ENCODE data around the gene ARHGAP15.

Gene ARHGAP15

DNA sequence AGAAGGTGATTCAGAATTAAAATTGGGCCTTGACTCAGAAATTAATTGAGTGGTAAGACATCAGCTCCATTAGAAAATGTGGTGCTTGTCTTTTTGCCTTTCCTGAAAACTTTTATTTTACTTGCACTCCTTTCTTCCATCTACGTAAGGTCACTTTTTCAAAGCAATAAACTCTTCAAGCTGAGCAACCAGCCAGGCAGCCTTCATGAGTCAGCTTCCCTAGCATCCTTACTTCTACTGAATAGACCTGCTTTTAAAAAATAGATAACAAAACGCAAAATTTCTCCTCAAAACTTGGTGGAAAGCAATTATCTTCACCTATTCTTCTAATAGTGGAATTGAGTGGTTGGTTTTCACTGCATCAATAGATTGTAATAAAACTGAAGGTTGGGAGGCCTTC lies 504.2 kb downstream of the ARHGAP15 start:
- WGBS (ENCODE audit: insufficient coverage, insufficient read length): no CpG with 5 or more reads among the region's 2 CpGs
- no peaks in the 10 kb centered on the region for H3K9me3 ChIP-seq (ENCODE audit: control insufficient read depth, insufficient read depth, low read length)
- DNase-seq (ENCODE audit: low read depth, low spot score): no peak

GRCh38 chr2:143635302-143635701 lies 506.1 kb downstream of the ARHGAP15 start:
- DNase-seq (ENCODE audit: low read depth, low spot score): no peak
- no CpG with 5 or more reads among the region's 2 CpGs for WGBS (ENCODE audit: insufficient coverage, insufficient read length)
- Histone ChIP-seq H3K4me1 (ENCODE audit: control insufficient read depth, insufficient read depth, low read length) (no peaks in the 10 kb centered on the region), H3K27me3 (ENCODE audit: control insufficient read depth, insufficient read depth, low read length) (no peaks in the 10 kb centered on the region), H3K27ac (ENCODE audit: low read length) (no peak overlapping the region), H3K9me3 (ENCODE audit: control insufficient read depth, insufficient read depth, low read length) (no peaks in the 10 kb centered on the region), H3K36me3 (ENCODE audit: control insufficient read depth, insufficient read depth, low read length) (no peaks in the 10 kb centered on the region), H3K4me3 (ENCODE audit: low read length) (no peak overlapping the region)

More for the DNA sequence above, 504.2 kb downstream of the ARHGAP15 start:
- Histone ChIP-seq H3K27me3 (ENCODE audit: control insufficient read depth, insufficient read depth, low read length) (no peaks in the 10 kb centered on the region), H3K36me3 (ENCODE audit: control insufficient read depth, insufficient read depth, low read length) (no peaks in the 10 kb centered on the region), H3K4me3 (ENCODE audit: low read length) (no peak overlapping the region), H3K4me1 (ENCODE audit: control insufficient read depth, insufficient read depth, low read length) (no peaks in the 10 kb centered on the region), H3K27ac (ENCODE audit: low read length) (no peak overlapping the region)

GRCh38 chr2:143635936-143636335 lies 506.7 kb downstream of the ARHGAP15 start:
- Histone ChIP-seq H3K4me1 (ENCODE audit: control insufficient read depth, insufficient read depth, low read length) (no peaks in the 10 kb centered on the region), H3K27me3 (ENCODE audit: control insufficient read depth, insufficient read depth, low read length) (no peaks in the 10 kb centered on the region), H3K9me3 (ENCODE audit: control insufficient read depth, insufficient read depth, low read length) (no peaks in the 10 kb centered on the region), H3K27ac (ENCODE audit: low read length) (no peak overlapping the region), H3K36me3 (ENCODE audit: control insufficient read depth, insufficient read depth, low read length) (no peaks in the 10 kb centered on the region), H3K4me3 (ENCODE audit: low read length) (no peak overlapping the region)
- no peak for DNase-seq (ENCODE audit: low read depth, low spot score)
- WGBS (ENCODE audit: insufficient coverage, insufficient read length): no CpG with 5 or more reads among the region's 2 CpGs

- WGBS (ENCODE audit: insufficient coverage, insufficient read length): no CpG with 5 or more reads among the region's 5 CpGs
- H3K36me3 ChIP-seq (ENCODE audit: control insufficient read depth, insufficient read depth, low read length): no peaks in the 10 kb centered on the region
- no peak overlapping the region for H3K4me3 ChIP-seq (ENCODE audit: low read length)
- H3K4me1 ChIP-seq (ENCODE audit: control insufficient read depth, insufficient read depth, low read length): no peaks in the 10 kb centered on the region
- no peaks in the 10 kb centered on the region for H3K27me3 ChIP-seq (ENCODE audit: control insufficient read depth, insufficient read depth, low read length)
- no peak for DNase-seq (ENCODE audit: low read depth, low spot score)
- H3K9me3 ChIP-seq (ENCODE audit: control insufficient read depth, insufficient read depth, low read length): no peaks in the 10 kb centered on the region
- H3K27ac ChIP-seq (ENCODE audit: low read length): no peak overlapping the region
Measured at GRCh38 chr2:143640826-143641225, 511.6 kb downstream of the ARHGAP15 start.

DNA sequence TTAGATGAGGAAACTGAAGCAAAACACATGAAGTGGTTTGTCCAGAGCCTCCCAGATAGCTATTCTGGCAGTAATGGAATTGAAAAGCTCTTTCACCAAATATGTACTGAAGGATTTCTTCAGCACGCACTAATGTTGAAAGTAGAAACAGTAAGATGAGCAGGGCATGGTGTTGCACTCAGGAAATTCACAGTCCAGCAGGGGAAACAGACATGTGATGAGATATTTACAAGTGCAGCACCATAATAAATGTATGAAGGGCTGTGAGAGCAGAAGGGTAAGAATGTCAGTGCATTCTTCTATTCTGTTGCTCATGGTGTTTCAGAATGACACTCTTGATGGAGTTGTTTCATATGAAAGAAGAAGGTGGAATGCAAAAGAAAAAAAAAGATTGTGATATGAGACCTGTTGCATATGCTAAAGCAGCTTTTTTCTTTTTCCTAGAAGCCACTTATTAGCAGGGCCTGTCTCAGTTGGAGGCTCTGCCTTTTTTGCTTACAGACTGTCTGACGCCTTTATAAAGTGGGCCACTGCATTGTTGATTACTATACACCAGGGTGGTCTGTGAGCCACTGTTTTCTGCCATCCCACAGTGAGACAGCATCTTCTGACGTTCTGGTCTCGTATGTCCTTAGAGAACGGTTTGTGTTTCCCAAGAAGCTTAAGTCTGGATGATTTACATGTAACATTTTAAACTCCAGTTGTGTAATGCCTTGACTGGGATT lies 516.9 kb downstream of the ARHGAP15 start:
- no peak for DNase-seq (ENCODE audit: low read depth, low spot score)
- no CpG with 5 or more reads among the region's 5 CpGs for WGBS (ENCODE audit: insufficient coverage, insufficient read length)
- no peaks in the 10 kb centered on the region for H3K36me3 ChIP-seq (ENCODE audit: control insufficient read depth, insufficient read depth, low read length)
- no peaks in the 10 kb centered on the region for H3K9me3 ChIP-seq (ENCODE audit: control insufficient read depth, insufficient read depth, low read length)
- H3K4me1 ChIP-seq (ENCODE audit: control insufficient read depth, insufficient read depth, low read length): no peaks in the 10 kb centered on the region
- H3K4me3 ChIP-seq (ENCODE audit: low read length): no peak overlapping the region
- no peak overlapping the region for H3K27ac ChIP-seq (ENCODE audit: low read length)
- H3K27me3 ChIP-seq (ENCODE audit: control insufficient read depth, insufficient read depth, low read length): no peaks in the 10 kb centered on the region

- Histone ChIP-seq H3K4me1 (ENCODE audit: control insufficient read depth, insufficient read depth, low read length) (no peaks in the 10 kb centered on the region), H3K27ac (ENCODE audit: low read length) (no peak overlapping the region), H3K9me3 (ENCODE audit: control insufficient read depth, insufficient read depth, low read length) (no peaks in the 10 kb centered on the region), H3K27me3 (ENCODE audit: control insufficient read depth, insufficient read depth, low read length) (no peaks in the 10 kb centered on the region), H3K36me3 (ENCODE audit: control insufficient read depth, insufficient read depth, low read length) (no peaks in the 10 kb centered on the region), H3K4me3 (ENCODE audit: low read length) (no peak overlapping the region)
- no peak for DNase-seq (ENCODE audit: low read depth, low spot score)
- no CpG with 5 or more reads among the region's 4 CpGs for WGBS (ENCODE audit: insufficient coverage, insufficient read length)
Measured at GRCh38 chr2:143649226-143649740, 520.1 kb downstream of the ARHGAP15 start.

DNA sequence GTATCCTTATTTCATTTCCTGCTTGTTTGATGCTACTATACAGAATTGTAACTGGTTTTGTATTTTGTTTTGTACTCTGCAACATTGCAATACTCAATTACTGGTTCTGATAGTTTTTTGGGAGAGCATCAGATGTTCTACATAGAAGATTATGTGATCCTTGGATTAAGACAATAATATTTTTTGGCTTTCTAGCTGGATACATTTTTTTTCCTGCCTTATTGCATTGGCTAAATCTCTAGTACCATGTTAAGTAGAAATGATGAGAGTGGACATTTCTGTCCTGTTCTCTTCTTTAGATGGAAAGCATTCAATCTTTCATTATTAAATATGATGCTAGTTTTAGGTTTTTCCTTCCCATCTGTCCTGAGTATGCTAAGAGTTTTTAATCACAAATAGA lies 523.5 kb downstream of the ARHGAP15 start:
- Histone ChIP-seq H3K4me1 (ENCODE audit: control insufficient read depth, insufficient read depth, low read length) (no peaks in the 10 kb centered on the region), H3K9me3 (ENCODE audit: control insufficient read depth, insufficient read depth, low read length) (no peaks in the 10 kb centered on the region), H3K27ac (ENCODE audit: low read length) (no peak overlapping the region), H3K4me3 (ENCODE audit: low read length) (no peak overlapping the region), H3K36me3 (ENCODE audit: control insufficient read depth, insufficient read depth, low read length) (no peaks in the 10 kb centered on the region), H3K27me3 (ENCODE audit: control insufficient read depth, insufficient read depth, low read length) (no peaks in the 10 kb centered on the region)
- DNase-seq (ENCODE audit: low read depth, low spot score): no peak

DNA sequence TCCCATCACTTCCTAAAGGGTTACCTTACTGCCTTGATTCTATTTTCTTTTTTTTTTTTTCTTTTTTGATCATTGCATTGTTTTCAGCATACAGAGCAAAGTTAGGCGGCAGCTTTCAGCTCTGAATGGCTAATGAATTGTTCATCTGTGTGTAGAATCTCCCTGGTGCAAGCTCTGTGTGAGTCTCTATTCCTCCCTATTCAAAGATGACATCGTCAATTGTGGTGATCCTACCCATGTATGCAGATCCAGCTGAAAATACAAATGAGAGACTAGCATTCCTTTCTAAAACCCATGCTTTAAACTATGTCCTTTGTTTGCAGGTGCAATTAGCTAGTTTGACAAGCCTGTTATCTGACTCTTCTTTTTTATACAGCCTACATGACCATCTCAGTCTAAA lies 539.0 kb downstream of the ARHGAP15 start:
- no peak overlapping the region for H3K27ac ChIP-seq (ENCODE audit: low read length)
- DNase-seq (ENCODE audit: low read depth, low spot score): no peak
- no peaks in the 10 kb centered on the region for H3K4me1 ChIP-seq (ENCODE audit: control insufficient read depth, insufficient read depth, low read length)
- WGBS (ENCODE audit: insufficient coverage, insufficient read length): no CpG with 5 or more reads among the region's 2 CpGs
- no peak overlapping the region for H3K4me3 ChIP-seq (ENCODE audit: low read length)
- H3K27me3 ChIP-seq (ENCODE audit: control insufficient read depth, insufficient read depth, low read length): no peaks in the 10 kb centered on the region
- H3K36me3 ChIP-seq (ENCODE audit: control insufficient read depth, insufficient read depth, low read length): no peaks in the 10 kb centered on the region
- no peaks in the 10 kb centered on the region for H3K9me3 ChIP-seq (ENCODE audit: control insufficient read depth, insufficient read depth, low read length)

DNA sequence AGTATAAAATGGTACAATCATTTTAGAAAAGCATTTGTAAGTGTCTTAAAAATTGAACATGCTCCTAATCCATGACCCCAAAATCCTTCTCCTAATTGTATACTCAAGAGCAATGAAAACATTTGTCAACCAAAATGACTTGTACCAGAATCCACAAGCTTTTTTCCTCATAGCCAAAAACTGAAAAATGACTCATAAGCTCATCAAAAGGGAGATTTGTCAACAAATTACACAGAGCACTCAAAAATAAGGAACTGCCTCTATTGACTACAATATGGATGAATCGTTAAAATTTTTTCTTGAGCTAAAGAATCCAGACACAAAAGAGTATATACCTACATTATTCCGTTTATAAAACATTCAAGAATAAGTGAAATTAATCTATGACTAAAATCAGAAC lies 544.8 kb downstream of the ARHGAP15 start:
- WGBS (ENCODE audit: insufficient coverage, insufficient read length): no CpG with 5 or more reads among the region's 2 CpGs
- Histone ChIP-seq H3K27me3 (ENCODE audit: control insufficient read depth, insufficient read depth, low read length) (no peaks in the 10 kb centered on the region), H3K36me3 (ENCODE audit: control insufficient read depth, insufficient read depth, low read length) (no peaks in the 10 kb centered on the region), H3K27ac (ENCODE audit: low read length) (no peak overlapping the region), H3K9me3 (ENCODE audit: control insufficient read depth, insufficient read depth, low read length) (no peaks in the 10 kb centered on the region), H3K4me3 (ENCODE audit: low read length) (no peak overlapping the region), H3K4me1 (ENCODE audit: control insufficient read depth, insufficient read depth, low read length) (no peaks in the 10 kb centered on the region)
- DNase-seq (ENCODE audit: low read depth, low spot score): no peak

GRCh38 chr2:143675021-143675420 lies 545.8 kb downstream of the ARHGAP15 start:
- DNase-seq (ENCODE audit: low read depth, low spot score): no peak
- H3K4me1 ChIP-seq (ENCODE audit: control insufficient read depth, insufficient read depth, low read length): no peaks in the 10 kb centered on the region
- no peaks in the 10 kb centered on the region for H3K9me3 ChIP-seq (ENCODE audit: control insufficient read depth, insufficient read depth, low read length)
- H3K27ac ChIP-seq (ENCODE audit: low read length): no peak overlapping the region
- no peaks in the 10 kb centered on the region for H3K36me3 ChIP-seq (ENCODE audit: control insufficient read depth, insufficient read depth, low read length)
- no peak overlapping the region for H3K4me3 ChIP-seq (ENCODE audit: low read length)
- no peaks in the 10 kb centered on the region for H3K27me3 ChIP-seq (ENCODE audit: control insufficient read depth, insufficient read depth, low read length)

- Histone ChIP-seq H3K4me3 (ENCODE audit: low read length) (no peak overlapping the region), H3K27ac (ENCODE audit: low read length) (no peak overlapping the region), H3K4me1 (ENCODE audit: control insufficient read depth, insufficient read depth, low read length) (no peaks in the 10 kb centered on the region), H3K36me3 (ENCODE audit: control insufficient read depth, insufficient read depth, low read length) (no peaks in the 10 kb centered on the region), H3K27me3 (ENCODE audit: control insufficient read depth, insufficient read depth, low read length) (no peaks in the 10 kb centered on the region), H3K9me3 (ENCODE audit: control insufficient read depth, insufficient read depth, low read length) (no peaks in the 10 kb centered on the region)
- WGBS (ENCODE audit: insufficient coverage, insufficient read length): no CpG with 5 or more reads among the region's 5 CpGs
- DNase-seq (ENCODE audit: low read depth, low spot score): no peak
Measured at GRCh38 chr2:143679617-143680016, 550.4 kb downstream of the ARHGAP15 start.

Data from iPS DF 6.9 (cell line).